ENCODE data around the gene TTPAL. TPM values are rescaled to one million over a fixed set of nuclear protein-coding genes. Genes with fewer than 3 reads are reported as not detected.
A peak's percentile ranks its signal among the peaks of the same experiment; 100 is the strongest.

TTPAL gene
- total RNA-seq, 4 donors from 2014 or later, result 6.0 to 30.5 (median 8.9) TPM

DNA sequence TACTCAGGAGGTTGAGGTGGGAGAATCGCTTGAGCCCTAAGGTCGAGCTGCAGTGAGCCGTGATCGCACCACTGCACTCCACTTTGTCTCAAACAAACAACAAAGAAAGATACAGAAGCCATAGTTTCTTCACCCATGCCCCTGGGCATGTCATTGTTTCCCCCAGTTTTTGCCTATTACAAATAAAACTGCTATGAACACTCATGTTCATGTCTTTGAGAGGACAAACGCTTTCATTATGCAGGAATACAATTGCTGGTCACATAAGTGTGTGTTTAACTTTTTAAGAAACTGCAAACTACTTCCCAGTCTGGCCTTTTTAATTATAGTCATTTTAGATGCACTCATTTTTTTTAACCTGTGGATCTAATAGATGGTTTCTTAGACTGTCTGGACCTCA, 12.2 kb upstream of the TTPAL start:
- Histone ChIP-seq H3K27ac (no peak overlapping the region), H3K36me3 (no peaks in the 10 kb centered on the region), H3K9me3 (no peaks in the 10 kb centered on the region), H3K27me3 (no peaks in the 10 kb centered on the region), H3K4me1 (peaks cover 0 to 14% (median 0%) of the 10 kb centered on the region in 4 donors), H3K4me3 (no peak overlapping the region)
- no peak for DNase-seq
- TF ChIP-seq POLR2A (IDR thresholded peaks at IDR 0.05), result no peak
- TF ChIP-seq, protein P1, sequence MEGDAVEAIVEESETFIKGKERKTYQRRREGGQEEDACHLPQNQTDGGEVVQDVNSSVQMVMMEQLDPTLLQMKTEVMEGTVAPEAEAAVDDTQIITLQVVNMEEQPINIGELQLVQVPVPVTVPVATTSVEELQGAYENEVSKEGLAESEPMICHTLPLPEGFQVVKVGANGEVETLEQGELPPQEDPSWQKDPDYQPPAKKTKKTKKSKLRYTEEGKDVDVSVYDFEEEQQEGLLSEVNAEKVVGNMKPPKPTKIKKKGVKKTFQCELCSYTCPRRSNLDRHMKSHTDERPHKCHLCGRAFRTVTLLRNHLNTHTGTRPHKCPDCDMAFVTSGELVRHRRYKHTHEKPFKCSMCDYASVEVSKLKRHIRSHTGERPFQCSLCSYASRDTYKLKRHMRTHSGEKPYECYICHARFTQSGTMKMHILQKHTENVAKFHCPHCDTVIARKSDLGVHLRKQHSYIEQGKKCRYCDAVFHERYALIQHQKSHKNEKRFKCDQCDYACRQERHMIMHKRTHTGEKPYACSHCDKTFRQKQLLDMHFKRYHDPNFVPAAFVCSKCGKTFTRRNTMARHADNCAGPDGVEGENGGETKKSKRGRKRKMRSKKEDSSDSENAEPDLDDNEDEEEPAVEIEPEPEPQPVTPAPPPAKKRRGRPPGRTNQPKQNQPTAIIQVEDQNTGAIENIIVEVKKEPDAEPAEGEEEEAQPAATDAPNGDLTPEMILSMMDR (IDR thresholded peaks at IDR 0.05), result no peak

DNA sequence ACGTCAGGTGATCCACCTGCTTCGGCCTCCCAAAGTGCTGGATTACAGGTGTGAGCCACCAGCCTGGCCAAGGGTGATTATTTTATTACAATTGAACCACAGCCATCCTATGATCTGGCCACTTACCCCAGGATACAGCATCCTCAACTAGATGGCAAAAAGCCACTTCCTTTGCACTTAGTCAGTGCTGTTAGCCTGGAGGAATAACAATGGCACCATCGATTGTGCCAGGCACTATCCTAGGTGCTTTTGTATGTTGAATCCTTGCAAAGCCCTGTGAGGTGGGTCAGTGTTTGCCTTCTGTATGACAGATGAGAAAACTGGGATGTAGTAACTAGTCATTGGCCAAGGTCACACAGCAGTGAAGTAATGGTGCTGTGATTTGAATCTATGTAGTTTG, 11.2 kb upstream of the TTPAL start:
- no peak for DNase-seq
- no peak overlapping the region for H3K27ac ChIP-seq
- no peaks in the 10 kb centered on the region for H3K27me3 ChIP-seq
- H3K9me3 ChIP-seq, result no peaks in the 10 kb centered on the region
- H3K4me1 ChIP-seq, result peaks cover 0 to 14% (median 0%) of the 10 kb centered on the region in 4 donors
- no peaks in the 10 kb centered on the region for H3K36me3 ChIP-seq
- no peak overlapping the region for H3K4me3 ChIP-seq
- TF ChIP-seq POLR2A (IDR thresholded peaks at IDR 0.05), result no peak
- TF ChIP-seq, protein P1 (IDR thresholded peaks at IDR 0.05), result no peak

DNA sequence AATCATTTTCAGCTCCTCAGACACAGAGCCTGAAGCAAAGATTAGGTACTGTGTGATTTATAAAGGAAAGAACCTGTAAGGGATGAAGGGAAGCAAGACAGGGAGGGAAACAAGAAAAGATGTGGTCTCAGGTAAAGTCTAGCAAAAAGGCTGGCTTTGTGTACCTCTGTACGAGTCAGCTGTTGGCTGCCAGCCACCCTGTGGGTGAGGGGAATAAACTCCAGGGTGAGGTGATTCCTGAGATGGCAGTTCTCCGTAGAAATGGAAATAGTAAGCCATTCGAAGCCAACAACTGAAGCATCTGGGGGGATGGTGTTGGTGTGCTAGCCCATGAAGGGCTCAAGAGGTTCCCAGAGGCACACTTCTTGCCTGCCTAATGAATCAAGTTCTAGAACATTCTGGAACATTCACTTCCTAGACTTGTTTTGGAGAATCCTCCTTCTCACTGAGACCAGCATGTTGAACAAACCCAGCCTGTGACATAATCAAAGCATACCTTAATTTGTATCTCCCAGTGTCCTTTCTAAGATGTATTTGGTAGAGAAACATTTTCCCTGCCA, 10.6 kb upstream of the TTPAL start:
- no peaks in the 10 kb centered on the region for H3K9me3 ChIP-seq
- no peak overlapping the region for H3K27ac ChIP-seq
- TF ChIP-seq POLR2A (IDR thresholded peaks at IDR 0.05), result no peak
- TF ChIP-seq, protein P1 (IDR thresholded peaks at IDR 0.05), result no peak
- no peaks in the 10 kb centered on the region for H3K27me3 ChIP-seq
- peak in 1 of 3 donors; percentile 67 for DNase-seq
- H3K36me3 ChIP-seq, result no peaks in the 10 kb centered on the region
- no peak overlapping the region for H3K4me3 ChIP-seq
- H3K4me1 ChIP-seq, result peaks cover 0 to 14% (median 0%) of the 10 kb centered on the region in 4 donors

DNA sequence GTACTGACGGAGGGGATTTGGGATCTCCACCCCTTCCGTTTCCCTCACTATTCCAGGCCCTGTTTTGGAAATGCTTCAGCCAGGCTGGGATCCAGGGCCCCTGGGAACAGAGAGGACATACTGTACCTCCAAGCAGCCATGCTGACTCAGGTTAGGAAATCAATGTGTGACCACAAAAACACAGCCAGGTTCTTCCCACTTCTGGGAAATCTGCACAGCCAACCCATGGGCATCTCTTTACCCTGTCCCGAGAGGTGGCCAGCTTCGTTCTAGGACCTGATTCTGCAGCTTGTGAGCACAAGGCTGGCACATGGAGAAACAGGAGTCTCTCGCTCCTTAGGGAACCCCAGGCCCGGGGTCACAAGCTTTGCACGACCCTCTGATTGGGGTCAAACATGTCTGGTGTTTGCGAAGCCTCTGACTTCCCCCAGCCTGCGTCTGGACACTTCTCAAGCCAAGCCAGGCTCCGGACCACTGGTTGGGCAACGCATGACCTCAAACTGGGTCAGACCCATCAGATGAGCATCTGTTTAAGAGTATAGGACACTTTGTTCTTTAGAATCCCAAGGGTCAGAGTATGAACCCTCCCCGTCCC, 8.3 kb upstream of the TTPAL start:
- H3K4me1 ChIP-seq, result no peaks in the 10 kb centered on the region
- H3K9me3 ChIP-seq, result no peaks in the 10 kb centered on the region
- H3K4me3 ChIP-seq, result no peak overlapping the region
- no peak overlapping the region for H3K27ac ChIP-seq
- TF ChIP-seq POLR2A (IDR thresholded peaks at IDR 0.05), result no peak
- TF ChIP-seq, protein P1 (IDR thresholded peaks at IDR 0.05), result no peak
- DNase-seq, result no peak
- no peaks in the 10 kb centered on the region for H3K36me3 ChIP-seq
- no peaks in the 10 kb centered on the region for H3K27me3 ChIP-seq

DNA sequence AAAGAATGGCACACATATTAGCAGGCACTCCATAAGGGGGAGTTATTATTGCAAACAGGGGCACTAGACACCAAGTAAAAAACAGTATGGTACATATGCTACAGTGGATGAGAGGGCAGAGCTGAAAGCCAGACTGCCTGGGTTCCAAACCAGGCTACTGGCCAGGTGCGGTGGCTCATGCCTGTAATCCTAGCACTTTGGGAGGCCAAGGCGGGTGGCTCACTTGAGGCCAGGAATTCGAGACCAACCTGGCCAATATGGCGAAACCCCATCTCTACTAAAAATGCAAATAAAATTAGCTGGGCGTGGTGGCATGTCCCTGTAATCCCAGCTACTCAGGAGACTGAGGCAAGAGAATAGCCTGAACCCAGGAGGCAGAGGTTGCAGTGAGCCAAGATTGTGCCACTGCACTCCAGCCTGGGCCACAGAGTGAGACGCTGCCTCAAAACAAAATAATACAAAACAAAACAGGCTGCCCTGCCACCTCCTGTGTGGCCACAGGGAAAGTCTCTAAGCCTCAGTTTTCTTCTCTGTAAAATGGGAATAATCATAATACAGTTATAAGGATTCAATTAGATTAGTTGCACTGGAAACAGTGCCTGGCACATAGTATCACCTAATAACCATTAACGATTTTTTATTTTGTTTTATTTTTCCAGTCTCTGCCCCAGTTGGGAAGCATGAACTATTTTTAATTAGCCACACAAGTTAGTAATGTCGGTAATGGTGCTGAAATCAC, 7.5 kb upstream of the TTPAL start:
- Histone ChIP-seq H3K27ac (no peak overlapping the region), H3K27me3 (no peaks in the 10 kb centered on the region), H3K4me3 (no peak overlapping the region), H3K9me3 (no peaks in the 10 kb centered on the region), H3K36me3 (no peaks in the 10 kb centered on the region), H3K4me1 (no peaks in the 10 kb centered on the region)
- TF ChIP-seq, protein P1 (IDR thresholded peaks at IDR 0.05), result no peak
- TF ChIP-seq POLR2A (IDR thresholded peaks at IDR 0.05), result no peak
- no peak for DNase-seq
